ENCODE measurements around the gene STAM2.
"Not testable (repeated sequence)": the region's sequence is repeated elsewhere in the genome, so short reads cannot be mapped to it uniquely, and the experiment has no call there.

STAM2 gene

DNA sequence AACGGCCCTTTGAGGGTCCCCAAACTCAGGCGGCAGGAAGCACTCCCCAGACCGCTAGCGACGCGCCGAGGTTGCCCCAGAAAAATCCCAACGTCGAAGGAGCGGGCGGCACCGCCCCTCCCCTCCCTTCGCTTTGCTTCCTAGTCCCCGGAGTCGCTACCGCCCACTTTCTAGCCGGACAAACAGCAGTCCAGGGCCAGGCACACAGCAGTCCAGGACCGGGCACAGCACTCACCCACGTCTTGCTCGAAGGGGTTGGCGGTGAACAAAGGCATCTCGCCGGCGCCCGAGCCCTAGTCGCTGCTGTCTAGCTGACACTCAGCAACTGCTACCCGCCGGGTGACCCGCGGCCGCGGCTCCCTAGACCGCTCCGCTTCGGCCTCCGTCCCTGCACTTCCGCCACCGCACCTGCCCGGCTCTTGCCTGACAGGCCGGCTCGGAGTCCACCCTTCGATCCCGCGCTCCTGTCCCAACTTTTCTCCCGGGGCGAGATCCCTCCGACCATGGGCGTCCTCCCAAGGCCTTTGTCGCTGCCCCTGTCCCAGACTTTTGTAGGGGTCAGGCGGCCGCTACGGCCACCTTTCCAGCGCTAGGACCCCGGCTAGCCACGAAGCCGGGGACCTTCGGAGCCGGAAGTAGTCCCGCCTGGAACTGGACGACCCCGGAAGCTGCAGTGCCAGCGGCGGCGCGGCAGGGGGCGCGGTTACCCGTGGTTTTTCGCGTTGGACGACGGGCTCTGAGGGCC is at the start of gene STAM2:
Gene STAM2 (minus strand): TSS at position 396 of the 745 bp plus-strand sequence. CDS start 121 bp downstream, at position 275.
- peak; percentile 85 to 90 for DNase-seq (ENCODE audit: low read depth in 2 of 2)

DNA sequence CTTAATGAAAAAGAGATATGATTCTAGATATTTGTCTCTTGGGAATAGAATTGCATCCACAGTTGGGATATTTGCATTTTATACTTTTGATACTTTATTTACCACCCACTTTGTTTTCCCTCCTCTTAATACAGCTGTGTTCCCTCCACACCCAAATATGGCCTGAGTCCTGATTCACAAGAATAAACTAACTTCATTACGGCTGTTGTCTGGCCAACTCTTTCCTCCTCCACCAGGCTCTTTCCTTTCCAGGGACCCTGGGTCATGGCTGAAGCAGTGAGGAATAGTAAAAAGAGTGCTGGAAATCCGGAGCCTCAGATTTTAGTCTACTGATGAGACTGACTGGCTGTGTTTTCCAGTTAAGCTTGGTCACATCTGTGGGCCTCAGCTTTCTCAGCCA is 48.4 kb upstream of the STAM2 start:
- no peak for DNase-seq (ENCODE audit: low read depth in 2 of 2)

DNA sequence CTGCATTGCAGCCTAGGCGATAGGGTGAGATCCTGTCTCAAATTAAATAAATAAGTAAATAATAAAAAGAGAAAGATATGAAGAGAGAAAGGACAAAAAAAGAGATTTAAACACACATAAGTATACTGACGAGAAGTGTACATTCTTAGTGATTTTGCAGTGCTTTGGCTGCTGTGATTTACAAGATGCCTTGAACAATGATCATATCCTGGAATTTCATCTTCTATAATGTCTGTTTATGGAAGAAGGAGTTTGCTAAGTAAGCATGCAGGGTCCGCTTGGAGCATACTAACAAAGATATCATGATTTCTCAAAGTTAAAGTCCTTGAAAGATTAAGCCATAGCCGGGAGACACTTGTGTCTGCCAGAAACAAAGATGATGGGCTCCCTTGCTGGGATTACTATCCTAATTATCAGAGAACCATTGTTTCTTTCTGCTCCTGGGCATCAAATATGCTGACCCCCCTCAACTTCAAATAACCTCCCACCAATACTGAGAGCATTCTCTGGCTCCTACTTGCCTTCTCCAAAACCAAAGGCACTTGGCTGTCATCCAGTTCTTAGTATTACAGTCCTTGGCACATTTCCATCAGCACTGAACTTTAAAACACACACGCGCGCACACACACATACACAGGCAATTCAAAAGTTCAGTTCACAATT is 47.5 kb upstream of the STAM2 start:
- no peak for DNase-seq (ENCODE audit: low read depth in 2 of 2)

DNA sequence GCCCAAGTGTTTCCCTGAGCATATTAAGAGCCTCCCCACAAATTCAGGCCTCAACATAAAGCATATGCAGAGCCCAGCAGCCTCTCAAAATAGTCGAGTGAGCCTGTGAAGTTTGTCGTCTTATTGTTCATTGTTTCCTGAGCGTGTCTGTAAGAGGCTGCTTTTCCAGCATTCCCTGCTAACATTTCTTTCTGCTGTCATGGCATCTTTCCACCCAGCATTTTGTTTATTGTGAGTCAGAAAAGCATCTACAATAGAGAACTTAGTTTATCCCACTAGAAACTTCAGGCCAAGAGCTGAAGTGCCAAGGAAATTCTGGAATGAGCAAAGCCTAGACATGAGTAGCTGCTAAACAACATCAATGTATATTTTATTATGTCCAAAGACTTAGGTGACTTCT is 46.3 kb upstream of the STAM2 start:
- no peak for DNase-seq (ENCODE audit: low read depth in 2 of 2)

DNA sequence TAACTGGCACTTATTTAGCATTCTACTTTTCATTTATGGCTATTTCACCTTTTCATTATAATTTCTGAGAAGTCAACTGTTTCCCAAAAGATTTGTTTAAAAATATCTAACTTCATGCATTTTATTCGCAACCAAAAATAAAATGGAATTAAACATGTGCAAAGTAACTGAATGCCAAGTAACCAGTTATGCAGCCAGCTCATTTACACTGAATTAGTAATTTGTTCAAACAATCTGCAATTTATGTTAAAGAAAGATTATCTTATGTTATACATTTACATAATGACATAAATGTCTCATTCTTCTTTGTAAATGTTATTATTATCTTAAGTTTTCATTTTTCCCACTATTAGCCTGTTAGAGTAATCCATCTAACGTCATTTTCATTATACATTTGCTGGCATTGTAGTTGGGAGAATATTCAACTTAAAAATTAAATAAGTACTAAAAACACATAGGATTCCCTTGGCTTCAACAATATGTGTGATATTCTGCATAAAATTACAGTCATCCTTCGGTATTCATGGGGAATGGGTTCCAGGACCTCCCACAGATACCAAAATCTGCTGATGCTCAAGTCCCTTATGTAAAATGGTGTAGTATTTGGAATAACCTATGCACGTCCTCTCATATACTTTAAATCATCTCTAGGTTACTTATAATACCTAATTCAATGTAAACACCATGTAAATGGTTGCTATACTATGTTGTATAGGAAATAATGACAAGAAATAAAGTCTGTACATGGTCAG is 43.7 kb upstream of the STAM2 start:
- DNase-seq (ENCODE audit: low read depth in 2 of 2) = no peak

DNA sequence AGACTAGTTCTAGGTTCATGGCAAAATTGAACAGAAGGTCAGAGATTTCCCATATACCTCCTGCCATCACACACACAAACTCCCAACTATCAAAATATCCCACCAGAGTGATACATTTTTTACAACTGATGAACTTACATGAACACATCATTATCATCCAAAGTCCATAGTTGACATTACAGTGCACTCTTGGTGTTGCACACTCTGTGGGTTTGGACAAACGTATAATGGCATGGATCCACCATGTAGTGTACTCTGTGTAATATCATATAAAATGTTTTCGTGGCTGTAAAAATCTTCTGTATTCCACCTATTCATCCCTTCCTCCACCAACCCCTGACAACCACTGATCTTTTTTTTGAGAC is 25.9 kb upstream of the STAM2 start:
- DNase-seq (ENCODE audit: low read depth in 2 of 2) = no peak

DNA sequence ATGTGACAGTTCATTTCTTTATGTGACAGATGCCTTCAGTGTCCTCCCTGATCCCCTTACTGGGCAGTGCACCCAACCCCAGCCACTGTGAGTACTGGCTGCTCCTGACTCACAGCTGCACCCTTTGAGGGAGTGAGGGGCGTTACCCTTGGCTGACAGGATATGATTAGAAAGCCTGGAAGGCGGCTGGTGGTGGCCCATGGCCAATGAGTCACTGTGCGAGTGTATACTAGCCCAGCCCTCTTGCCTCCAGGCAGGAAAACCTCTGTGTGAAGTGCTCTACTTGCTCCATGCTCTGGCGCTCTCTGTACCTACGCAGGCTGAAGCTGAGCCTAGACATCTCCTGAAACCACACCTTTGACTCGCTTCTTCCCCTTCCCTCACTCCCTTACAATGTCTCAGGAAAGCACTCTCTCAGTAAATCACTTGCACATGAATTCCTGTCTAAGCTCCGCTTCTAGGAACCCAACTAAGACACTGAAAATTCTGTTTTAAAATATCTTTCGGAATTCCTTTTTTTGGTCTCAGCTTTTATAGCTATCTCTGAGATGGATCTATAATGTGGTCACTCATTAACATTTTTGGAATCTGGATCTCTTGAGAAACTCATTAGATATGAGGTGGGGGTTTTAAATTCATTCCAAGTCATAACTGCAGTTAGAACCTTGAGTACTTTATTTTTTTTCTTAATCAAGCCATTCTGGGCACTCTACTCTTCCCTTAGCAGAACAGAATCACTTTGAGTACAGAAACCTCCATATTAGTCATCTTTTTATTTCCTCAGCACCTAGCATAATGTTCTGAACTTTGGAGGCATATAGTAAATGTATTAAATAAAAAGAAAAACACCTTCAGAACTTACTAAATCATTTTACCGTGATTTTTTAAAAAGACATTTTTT is 25.3 kb upstream of the STAM2 start:
- peak; percentile 24 to 33 for DNase-seq (ENCODE audit: low read depth in 2 of 2)

DNA sequence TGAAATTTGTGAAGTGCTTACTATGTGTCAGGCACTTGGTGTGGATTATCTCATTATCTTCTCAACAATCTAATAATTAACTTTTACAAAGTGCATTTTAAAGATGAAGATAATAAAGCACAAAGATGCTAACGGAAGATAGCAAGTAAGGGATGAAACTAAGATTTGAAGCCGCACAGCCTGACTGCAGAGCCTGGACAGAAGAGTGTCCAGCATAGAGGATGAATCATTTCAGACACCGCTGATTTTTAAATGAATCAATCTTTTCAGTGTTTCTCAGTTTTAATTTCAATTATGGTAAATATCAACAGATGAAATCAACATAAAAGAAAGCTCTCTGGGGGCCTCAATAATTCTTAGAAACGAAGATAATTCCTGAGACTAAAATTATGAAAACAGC is 24.5 kb upstream of the STAM2 start:
- no peak for DNase-seq (ENCODE audit: low read depth in 2 of 2)

DNA sequence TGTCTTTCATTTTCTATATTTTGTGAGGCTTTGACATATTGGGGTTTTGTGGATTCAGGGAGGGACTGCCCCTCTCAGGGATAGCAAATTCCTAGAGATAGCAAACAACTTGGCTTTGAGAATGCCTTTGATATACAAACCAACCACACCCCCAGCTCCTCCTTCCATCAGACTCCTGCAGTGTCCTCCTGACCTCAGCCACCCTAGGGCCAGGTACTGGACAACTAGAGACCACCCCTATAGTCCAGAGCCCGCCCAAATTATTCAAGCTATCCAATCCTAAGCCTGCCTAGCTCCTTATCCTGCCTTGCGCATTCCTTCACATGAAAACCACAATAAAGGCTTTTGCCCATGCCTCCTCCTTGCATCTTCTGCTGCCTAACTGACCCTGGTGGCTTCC is 22.9 kb upstream of the STAM2 start:
- DNase-seq (ENCODE audit: low read depth in 2 of 2) = no peak

DNA sequence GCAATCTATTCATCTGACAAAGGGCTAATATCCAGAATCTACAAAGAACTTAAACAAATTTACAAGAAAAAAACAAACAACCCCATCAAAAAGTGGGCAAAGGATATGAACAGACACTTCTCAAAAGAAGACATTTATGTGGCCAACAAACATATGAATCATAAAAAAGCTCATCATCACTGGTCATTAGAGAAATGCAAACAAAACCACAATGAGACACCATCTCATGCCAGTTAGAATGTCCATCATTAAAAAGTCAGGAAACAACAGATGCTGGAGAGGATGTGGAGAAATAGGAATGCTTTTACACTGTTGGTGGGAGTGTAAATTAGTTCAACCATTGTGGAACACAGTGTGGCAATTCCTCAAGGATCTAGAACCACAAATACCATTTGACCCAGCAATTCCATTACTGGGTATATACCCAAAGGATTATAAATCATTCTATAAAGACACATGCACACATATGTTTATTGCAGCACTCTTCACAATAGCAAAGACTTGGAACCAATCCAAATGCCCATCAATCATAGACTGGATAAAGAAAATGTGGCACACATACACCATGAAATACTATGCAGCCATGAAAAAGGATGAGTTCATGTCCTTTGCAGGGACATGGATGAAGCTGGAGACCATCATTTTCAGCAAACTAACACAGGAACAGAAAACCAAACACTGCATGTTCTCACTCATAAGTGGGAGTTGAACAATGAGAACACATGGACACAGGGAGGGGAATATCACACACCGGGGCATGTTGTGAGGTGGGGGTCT is 22.1 kb upstream of the STAM2 start:
- DNase-seq (ENCODE audit: low read depth in 2 of 2) = not testable (repeated sequence)

DNA sequence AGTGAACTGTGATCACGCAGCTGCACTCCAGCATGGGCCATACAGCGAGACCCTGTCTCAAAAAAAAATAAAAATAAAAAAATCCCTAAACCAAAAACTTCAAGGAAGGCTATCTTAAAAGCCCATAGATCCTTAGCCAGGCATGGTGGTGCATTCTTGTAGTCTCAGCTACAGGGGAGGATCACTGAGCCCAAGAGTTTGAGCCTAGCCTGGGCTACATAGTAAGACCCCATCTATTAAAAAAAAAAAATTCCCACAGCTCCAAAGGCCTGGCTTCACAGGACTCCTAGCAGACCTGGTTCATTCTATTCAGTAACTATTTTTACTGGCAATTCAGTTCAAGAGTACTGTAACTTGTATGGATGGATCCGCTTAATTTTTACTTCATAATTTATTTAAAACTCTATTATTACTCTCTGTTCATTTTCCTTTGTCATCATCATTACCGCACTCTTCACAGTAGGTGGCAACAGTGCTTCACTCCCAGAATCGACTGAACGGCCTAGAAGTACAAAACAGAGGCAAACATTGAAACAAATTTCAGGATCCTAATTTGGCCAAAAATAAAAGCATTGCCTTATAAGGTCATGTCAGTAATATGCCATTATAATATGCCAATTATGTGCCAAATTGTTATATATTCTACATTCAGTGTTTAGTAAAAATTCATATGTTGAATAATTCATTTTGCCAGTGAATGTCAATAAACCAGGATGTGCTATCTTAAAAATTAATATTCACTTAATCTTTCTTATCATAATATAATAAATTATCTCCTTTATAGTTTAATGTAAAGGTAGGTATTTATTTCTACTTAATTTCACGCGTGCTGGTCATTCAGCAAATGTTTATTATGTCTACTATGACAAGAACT is 14.3 kb upstream of the STAM2 start:
- no peak for DNase-seq (ENCODE audit: low read depth in 2 of 2)

DNA sequence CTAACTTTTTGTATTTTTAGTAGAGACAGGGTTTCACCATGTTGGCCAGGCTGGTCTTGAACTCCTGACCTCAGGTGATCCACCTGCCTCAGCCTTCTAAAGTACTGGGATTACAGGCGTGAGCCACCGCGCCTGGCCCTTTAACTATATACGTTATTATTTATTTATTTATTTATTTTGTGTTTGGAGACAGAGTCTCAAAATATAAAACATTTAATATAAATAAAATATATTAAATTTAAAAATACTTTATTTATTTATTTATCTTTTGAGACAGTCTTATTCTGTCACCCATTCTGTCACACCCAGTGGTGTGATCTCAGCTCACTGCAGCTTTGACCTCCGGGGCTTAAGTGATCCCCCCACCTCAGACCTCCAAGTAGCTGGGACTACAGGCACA is 11.2 kb upstream of the STAM2 start:
- not testable (repeated sequence) for DNase-seq (ENCODE audit: low read depth in 2 of 2)

DNA sequence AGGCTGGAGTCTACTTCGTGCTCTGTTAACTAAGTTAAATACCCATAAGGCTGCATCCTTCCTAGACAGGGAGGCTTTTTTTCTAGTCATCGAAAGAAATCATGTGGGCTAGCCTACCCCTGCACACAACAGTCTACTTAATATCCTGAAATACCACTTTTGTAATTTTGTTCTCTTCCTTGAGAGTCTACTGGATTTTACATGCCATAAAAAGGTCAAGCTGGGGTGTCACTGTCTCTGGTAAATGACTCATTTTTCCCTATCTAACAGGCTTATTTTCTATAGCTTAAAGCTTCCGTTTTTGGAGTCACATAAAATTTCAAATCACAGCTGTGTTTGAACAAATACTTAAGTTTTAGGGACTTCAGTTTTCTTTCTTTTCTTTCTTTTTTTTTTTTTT is 10.7 kb upstream of the STAM2 start:
- DNase-seq (ENCODE audit: low read depth in 2 of 2) = no peak

DNA sequence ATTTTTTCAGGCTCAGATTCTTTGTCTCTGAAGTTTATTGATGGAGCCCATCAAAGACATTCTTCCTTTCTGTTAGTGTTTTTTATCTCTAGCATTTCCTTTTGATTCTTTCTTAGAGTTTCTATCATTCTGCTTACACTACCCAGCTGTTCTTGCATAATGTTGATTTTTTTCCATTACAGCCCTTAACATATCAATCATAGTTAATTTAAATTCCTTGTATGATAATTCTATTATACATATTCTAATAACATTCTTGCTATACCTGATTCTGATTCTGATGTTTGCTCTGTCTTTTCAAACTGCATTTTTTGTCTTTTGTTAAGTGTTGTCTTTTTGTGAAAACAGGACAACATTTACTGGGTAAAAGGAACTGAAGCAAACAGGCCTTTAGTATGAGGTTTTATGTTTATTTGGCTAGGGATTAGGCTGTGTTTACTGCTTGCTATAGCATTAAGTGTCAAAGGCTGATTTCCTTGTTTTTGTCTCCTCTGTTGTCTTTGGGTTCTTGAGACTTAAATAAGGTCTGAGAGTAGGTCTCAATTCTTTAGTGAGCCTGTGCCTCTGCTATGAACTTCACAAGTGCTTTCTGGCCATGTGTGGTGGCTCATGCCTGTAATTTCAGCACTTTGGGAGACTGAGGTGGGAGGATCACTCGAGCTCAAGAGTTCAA is 8.0 kb upstream of the STAM2 start:
- DNase-seq (ENCODE audit: low read depth in 2 of 2) = no peak

DNA sequence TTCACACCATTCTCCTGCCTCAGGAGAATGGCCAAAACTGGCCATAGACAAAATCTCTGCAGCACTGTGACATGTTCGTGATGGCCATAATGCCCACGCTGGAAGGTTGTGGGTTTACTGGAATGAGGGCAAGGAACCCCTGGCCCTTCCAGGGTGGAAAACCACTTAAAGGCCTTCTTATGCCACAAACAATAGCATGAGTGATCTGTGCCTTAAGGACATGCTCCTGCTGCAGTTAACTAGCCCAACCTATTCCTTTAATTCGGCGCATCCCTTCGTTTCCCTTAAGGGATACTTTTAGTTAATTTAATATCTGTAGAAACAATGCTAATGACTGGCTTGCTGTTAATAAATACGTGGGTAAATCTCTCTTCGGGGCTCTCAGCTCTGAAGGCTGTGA is 2.1 kb upstream of the STAM2 start:
- not testable (repeated sequence) for DNase-seq (ENCODE audit: low read depth in 2 of 2)

DNA sequence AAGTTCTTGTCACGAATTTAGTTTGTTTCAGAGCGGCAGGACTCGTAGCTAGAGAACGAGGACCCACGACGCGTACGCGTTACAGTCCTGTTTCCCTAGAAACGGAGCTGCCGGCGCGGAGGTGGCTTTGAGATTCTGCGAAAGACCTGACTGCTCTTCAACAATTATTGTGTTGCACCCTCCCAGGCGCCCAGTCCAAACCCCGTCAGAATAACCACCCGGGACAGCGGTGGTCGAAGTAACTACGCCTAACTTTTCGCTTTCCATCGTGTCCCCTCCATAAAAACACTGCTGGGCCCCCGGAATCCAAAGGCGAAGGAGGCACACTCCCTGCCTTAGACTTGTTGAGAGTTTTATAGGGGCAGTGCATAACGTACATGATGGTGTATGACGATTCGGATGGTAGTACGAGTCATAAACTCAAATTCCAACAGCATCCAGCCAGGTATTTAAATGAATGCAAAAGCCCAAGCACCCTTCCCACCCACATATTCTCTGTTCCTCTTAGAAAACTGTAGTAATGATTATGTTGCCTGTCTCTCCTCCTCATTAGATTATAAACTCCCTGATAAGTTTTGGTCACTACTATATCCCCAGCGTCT is 651 bp upstream of the STAM2 start:
- no peak for DNase-seq (ENCODE audit: low read depth in 2 of 2)

DNA sequence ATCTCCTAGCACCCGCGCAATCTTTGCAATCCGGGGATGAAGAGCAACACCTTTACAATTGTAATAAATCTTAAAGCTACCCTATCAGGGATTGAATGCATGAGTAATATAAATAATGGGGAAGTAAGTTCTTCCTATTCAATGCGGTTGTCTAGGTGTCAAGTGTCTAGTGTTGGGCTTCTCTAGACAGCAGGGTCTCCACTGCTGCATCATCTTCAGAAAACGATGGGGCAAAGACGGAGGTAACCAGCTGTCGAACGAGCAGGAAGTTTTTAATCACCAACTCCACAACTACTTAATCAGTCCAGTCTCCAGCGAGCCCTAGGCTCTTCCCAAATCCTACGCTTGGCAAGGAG is 573 bp downstream of the STAM2 start:
- no peak for DNase-seq (ENCODE audit: low read depth in 2 of 2)

DNA sequence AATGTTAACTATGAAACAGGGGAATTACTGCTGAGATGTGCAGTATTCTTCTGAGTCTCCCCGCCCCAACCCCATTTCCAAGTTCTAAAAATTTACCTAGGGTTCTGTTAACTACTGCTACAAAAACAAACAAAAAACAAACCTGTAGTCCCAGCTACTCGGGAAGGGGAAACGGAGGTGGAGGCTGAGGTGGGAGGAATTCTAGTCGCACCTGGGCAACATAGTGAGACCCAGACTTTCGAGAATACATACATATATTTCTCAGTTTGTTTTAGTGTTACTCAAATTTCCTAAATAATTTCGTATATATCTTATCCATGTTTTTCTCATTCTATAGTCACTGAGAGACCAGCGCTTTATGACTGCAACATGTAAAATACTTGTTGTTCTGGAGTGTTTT is 989 bp downstream of the STAM2 start:
- DNase-seq (ENCODE audit: low read depth in 2 of 2) = no peak

DNA sequence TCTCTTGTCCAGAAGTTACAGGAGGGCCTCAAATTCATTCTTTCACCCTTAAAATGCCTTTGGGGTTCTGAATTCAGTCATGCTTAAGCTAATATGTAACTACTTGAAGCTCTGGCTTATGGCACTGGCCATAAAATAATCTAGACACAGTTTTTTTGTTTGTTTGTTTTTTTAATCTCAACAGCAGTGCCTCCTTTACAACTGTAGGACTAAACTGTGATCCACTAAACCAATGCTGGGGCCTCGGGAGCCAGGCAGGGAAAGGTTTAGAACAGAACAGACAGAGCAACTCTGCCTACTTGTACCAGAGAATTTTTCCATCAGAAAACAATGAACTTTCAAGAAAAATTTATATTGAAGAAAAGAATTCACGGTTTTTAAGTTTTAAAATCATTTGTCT is 1.7 kb downstream of the STAM2 start:
- DNase-seq (ENCODE audit: low read depth in 2 of 2) = no peak
